ENCODE results near the gene SDHB. TPM values are rescaled to one million over a fixed set of nuclear protein-coding genes. Genes with fewer than 3 reads are reported as not detected.

SDHB gene
- total RNA-seq, 1 experiment from 2014 or later, result 212 TPM

DNA sequence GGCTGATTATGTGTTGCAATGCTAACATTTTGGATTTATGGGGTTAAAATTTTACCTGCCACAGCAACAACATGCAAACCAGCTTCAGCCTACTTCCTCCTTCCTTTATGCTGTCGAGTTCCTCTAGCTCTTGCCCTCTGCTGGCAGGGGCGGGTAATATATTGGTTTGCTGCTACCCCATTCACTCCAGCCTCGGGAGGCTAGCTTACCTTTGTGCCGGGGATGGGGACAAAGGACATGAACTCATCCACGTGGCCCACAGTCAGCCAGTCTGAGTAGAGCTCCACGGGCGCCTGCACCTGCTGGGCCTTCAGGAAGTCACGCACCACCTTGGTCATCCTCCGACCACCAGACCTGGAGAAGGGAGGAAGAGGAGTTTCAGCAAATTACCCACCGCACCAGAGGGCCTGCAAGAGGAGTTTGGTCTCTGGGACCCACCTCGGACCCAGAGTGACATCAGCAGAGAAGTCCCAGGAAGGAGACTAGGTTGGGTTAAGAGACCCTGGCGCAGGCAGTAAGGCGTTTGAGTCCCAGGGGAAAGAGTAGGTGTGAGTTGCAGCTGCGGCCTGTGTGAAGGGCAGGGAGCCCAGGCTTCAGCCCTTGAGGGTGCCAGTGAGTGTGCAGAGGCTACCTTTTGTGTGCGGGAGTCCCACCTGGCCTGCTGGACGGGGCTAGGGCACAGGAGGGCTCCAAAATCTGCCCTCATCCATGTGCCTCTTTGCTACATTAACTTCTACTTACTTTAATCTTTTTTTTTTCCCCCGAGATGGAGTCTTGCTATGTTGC, 21.8 kb upstream of the SDHB start:
- Histone ChIP-seq H3K36me3 (ENCODE audit: control insufficient read depth, insufficient read depth, low read length) (no peaks in the 10 kb centered on the region), H3K27me3 (ENCODE audit: control insufficient read depth, insufficient read depth, low read length) (no peaks in the 10 kb centered on the region), H3K9me3 (ENCODE audit: control insufficient read depth, insufficient read depth, low read depth, low read length) (no peaks in the 10 kb centered on the region), H3K4me3 (ENCODE audit: low read depth in 2 of 2, low read length in 2 of 2) (no peak overlapping the region), H3K4me1 (ENCODE audit: control insufficient read depth, insufficient read depth, low read length) (0 out of 2 replicates have a peak, but pooled peaks cover 2% of the 10 kb centered on the region), H3K27ac (ENCODE audit: low read length) (no peak overlapping the region)
- intact Hi-C loops (cut with micrococcal nuclease; ENCODE audit: unreplicated experiment), result loop anchor here (2.0 kb wide), 1 partner anchor 27 kb away; no protein-coding TSS in a partner anchor
- TF ChIP-seq, protein P1, sequence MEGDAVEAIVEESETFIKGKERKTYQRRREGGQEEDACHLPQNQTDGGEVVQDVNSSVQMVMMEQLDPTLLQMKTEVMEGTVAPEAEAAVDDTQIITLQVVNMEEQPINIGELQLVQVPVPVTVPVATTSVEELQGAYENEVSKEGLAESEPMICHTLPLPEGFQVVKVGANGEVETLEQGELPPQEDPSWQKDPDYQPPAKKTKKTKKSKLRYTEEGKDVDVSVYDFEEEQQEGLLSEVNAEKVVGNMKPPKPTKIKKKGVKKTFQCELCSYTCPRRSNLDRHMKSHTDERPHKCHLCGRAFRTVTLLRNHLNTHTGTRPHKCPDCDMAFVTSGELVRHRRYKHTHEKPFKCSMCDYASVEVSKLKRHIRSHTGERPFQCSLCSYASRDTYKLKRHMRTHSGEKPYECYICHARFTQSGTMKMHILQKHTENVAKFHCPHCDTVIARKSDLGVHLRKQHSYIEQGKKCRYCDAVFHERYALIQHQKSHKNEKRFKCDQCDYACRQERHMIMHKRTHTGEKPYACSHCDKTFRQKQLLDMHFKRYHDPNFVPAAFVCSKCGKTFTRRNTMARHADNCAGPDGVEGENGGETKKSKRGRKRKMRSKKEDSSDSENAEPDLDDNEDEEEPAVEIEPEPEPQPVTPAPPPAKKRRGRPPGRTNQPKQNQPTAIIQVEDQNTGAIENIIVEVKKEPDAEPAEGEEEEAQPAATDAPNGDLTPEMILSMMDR (IDR thresholded peaks at IDR 0.05), result peak; percentile 87
- TF ChIP-seq SIN3A (IDR thresholded peaks at IDR 0.05; ENCODE audit: borderline replicate concordance, insufficient read depth, low read depth, low read length) (no peak), POLR2AphosphoS5 (IDR thresholded peaks at IDR 0.05; ENCODE audit: low read depth, low read length) (peak; percentile 40; the same call in 1 of the 2 replicates)
- no TSS peak for BruUV-seq (replicated peaks)
- ChIA-PET POLR2A (interaction anchor here (0.6 kb wide), 1 partner anchor 1114 kb away, joined by 3 read pairs; no protein-coding TSS in a partner anchor), CTCF (interaction anchor here (0.7 to 0.9 kb wide), 2 partner anchors 14 to 139 kb away, joined by 3 read pairs; no protein-coding TSS in a partner anchor)
- in situ Hi-C loops (cut with HindIII; ENCODE audit: low pct_unique_long_range_greater_than_20kb, low sequenced_read_pairs), result no loop called here
- ATAC-seq (peak; percentile 89), DNase-seq (ENCODE audit: low read depth, low spot score) (no peak)

DNA sequence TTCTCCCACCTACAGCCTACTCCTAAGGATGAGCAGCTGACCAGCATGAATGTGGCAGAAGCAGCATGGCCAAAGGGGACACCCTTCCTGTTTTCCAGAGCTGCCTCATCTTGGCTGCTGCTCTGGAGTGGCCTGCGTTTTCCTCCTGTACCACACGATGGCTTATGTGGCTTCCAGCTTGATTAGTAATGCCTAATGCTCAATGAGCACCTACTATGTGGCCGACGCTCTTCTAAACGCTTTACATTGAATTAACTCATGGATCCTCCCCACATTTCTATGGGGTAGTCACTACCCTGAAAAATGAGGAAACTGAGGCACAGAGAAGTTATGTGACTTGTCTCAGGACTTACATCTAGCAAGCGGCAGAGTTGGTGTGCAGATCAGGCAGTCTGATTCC, 18.0 kb upstream of the SDHB start:
- Histone ChIP-seq H3K4me3 (ENCODE audit: low read depth in 2 of 2, low read length in 2 of 2) (no peak overlapping the region), H3K9me3 (ENCODE audit: control insufficient read depth, insufficient read depth, low read depth, low read length) (no peaks in the 10 kb centered on the region), H3K36me3 (ENCODE audit: control insufficient read depth, insufficient read depth, low read length) (no peaks in the 10 kb centered on the region), H3K27me3 (ENCODE audit: control insufficient read depth, insufficient read depth, low read length) (no peaks in the 10 kb centered on the region), H3K4me1 (ENCODE audit: control insufficient read depth, insufficient read depth, low read length) (0 out of 2 replicates have a peak, but pooled peaks cover 2% of the 10 kb centered on the region), H3K27ac (ENCODE audit: low read length) (no peak overlapping the region)
- CTCF ChIA-PET, result no interaction called here
- POLR2A ChIA-PET, result no interaction called here
- DNase-seq (ENCODE audit: low read depth, low spot score), result no peak
- no peak for TF ChIP-seq TCF7L2 (IDR thresholded peaks at IDR 0.05; ENCODE audit: low read depth, low read length)
- TF ChIP-seq, protein P2, sequence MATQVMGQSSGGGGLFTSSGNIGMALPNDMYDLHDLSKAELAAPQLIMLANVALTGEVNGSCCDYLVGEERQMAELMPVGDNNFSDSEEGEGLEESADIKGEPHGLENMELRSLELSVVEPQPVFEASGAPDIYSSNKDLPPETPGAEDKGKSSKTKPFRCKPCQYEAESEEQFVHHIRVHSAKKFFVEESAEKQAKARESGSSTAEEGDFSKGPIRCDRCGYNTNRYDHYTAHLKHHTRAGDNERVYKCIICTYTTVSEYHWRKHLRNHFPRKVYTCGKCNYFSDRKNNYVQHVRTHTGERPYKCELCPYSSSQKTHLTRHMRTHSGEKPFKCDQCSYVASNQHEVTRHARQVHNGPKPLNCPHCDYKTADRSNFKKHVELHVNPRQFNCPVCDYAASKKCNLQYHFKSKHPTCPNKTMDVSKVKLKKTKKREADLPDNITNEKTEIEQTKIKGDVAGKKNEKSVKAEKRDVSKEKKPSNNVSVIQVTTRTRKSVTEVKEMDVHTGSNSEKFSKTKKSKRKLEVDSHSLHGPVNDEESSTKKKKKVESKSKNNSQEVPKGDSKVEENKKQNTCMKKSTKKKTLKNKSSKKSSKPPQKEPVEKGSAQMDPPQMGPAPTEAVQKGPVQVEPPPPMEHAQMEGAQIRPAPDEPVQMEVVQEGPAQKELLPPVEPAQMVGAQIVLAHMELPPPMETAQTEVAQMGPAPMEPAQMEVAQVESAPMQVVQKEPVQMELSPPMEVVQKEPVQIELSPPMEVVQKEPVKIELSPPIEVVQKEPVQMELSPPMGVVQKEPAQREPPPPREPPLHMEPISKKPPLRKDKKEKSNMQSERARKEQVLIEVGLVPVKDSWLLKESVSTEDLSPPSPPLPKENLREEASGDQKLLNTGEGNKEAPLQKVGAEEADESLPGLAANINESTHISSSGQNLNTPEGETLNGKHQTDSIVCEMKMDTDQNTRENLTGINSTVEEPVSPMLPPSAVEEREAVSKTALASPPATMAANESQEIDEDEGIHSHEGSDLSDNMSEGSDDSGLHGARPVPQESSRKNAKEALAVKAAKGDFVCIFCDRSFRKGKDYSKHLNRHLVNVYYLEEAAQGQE (IDR thresholded peaks at IDR 0.05; ENCODE audit: insufficient read depth in 1 of 2, low read depth in 2 of 2, low read length in 1 of 2), result no peak
- no peak for TF ChIP-seq SIN3A (IDR thresholded peaks at IDR 0.05; ENCODE audit: borderline replicate concordance, insufficient read depth, low read depth, low read length)
- TF ChIP-seq, protein P1 (IDR thresholded peaks at IDR 0.05), result no peak
- TF ChIP-seq POLR2AphosphoS5 (IDR thresholded peaks at IDR 0.05; ENCODE audit: low read depth, low read length), result no peak
- ATAC-seq, result no peak
- intact Hi-C loops (cut with micrococcal nuclease; ENCODE audit: unreplicated experiment), result no loop called here
- in situ Hi-C loops (cut with HindIII; ENCODE audit: low pct_unique_long_range_greater_than_20kb, low sequenced_read_pairs), result no loop called here
- BruUV-seq (replicated peaks), result no TSS peak
